Measurements from ENCODE around the gene TAF12.
"Not testable (repeated sequence)": the region's sequence is repeated elsewhere in the genome, so short reads cannot be mapped to it uniquely, and the experiment has no call there.

DNA sequence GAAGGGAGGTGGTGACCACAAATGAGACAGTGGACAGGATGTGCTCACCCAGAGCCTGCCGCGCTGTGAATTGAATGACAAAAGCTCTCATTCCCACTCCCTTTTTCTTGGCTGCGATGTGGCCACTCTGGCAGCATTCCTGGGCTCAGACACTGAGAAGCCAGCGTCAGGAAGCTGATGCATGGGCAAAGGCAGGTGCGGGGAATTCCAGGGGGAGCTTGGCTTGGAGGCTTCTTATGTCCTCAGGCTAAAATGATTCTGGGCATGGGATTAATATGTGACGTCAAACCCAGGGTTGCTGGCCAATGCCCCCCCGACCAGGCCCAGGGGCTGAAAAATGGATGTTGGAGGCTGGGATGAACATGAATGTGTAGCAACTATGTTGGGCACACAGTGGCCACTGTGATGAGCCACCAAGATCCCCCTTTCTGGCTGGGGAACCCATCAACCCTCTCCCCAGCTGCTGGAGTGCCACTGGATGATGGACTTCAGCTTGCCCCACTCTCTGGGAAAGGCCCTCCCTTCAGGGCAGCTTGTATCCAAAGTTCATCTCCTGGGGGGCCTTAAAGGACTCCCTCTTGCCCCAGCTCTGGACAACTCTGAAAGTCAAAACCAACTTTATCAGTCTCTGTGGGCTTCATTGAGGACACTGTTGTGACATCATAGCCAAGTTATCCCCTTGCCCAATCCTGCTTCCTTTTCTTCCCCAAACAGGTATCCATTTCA is 48.0 kb downstream of the TAF12 start:
- TF ChIP-seq CTCF (IDR thresholded peaks at IDR 0.05); FOXM1 (IDR thresholded peaks at IDR 0.05; ENCODE audit: low read depth); POLR2AphosphoS5 (IDR thresholded peaks at IDR 0.05; ENCODE audit: low read depth, low read length); RCOR1 (IDR thresholded peaks at IDR 0.05; ENCODE audit: low read length); EZH2phosphoT487 (IDR thresholded peaks at IDR 0.05; ENCODE audit: borderline replicate concordance, low read depth): not testable (repeated sequence)
- TF ChIP-seq, protein P1, sequence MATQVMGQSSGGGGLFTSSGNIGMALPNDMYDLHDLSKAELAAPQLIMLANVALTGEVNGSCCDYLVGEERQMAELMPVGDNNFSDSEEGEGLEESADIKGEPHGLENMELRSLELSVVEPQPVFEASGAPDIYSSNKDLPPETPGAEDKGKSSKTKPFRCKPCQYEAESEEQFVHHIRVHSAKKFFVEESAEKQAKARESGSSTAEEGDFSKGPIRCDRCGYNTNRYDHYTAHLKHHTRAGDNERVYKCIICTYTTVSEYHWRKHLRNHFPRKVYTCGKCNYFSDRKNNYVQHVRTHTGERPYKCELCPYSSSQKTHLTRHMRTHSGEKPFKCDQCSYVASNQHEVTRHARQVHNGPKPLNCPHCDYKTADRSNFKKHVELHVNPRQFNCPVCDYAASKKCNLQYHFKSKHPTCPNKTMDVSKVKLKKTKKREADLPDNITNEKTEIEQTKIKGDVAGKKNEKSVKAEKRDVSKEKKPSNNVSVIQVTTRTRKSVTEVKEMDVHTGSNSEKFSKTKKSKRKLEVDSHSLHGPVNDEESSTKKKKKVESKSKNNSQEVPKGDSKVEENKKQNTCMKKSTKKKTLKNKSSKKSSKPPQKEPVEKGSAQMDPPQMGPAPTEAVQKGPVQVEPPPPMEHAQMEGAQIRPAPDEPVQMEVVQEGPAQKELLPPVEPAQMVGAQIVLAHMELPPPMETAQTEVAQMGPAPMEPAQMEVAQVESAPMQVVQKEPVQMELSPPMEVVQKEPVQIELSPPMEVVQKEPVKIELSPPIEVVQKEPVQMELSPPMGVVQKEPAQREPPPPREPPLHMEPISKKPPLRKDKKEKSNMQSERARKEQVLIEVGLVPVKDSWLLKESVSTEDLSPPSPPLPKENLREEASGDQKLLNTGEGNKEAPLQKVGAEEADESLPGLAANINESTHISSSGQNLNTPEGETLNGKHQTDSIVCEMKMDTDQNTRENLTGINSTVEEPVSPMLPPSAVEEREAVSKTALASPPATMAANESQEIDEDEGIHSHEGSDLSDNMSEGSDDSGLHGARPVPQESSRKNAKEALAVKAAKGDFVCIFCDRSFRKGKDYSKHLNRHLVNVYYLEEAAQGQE (IDR thresholded peaks at IDR 0.05; ENCODE audit: low read depth, low read length) = not testable (repeated sequence)

Measured in SK-N-SH (cell line).